Esophagus mucosa (tissue), 1 donor: ENCODE results near the gene PCYOX1L. TPM values are rescaled to one million over a fixed set of nuclear protein-coding genes. Genes with fewer than 3 reads are reported as not detected.

ENCODE experiments used
- ATAC-seq: fragments of 200-7000 bp; cut with Tn5 transposase; one replicate; pipeline ENCODE4 v1.9.1; 2020
- total RNA-seq: library from RNA; stranded (reverse); gene quantifications from one replicate; pipeline ENCODE4 v1.2.4, GENCODE V29; 2023
- donor health status: DM: yes; HTN: yes; CAD: no.

The PCYOX1L gene
- total RNA-seq, 1 donor from 2014 or later, result 6.5 TPM

- no peak for ATAC-seq
Observed at GRCh38 chr5:149370878-149371277, 13.0 kb downstream of the PCYOX1L start.

- peak; percentile 80 for ATAC-seq
Observed at GRCh38 chr5:149371296-149371962, 13.6 kb downstream of the PCYOX1L start.

- ATAC-seq, result no peak
Observed at GRCh38 chr5:149372076-149372795, 14.4 kb downstream of the PCYOX1L start.

GRCh38 chr5:149372932-149373331, 15.1 kb downstream of the PCYOX1L start:
- ATAC-seq, result no peak

- ATAC-seq, result no peak
Observed at GRCh38 chr5:149374303-149374702, 16.5 kb downstream of the PCYOX1L start.

GRCh38 chr5:149374801-149375200, 17.0 kb downstream of the PCYOX1L start:
- ATAC-seq, result no peak

- no peak for ATAC-seq
Observed at GRCh38 chr5:149375434-149375833, 17.6 kb downstream of the PCYOX1L start.

- no peak for ATAC-seq
Observed at GRCh38 chr5:149376104-149376503, 18.3 kb downstream of the PCYOX1L start.

GRCh38 chr5:149376711-149377447, 19.0 kb downstream of the PCYOX1L start:
- ATAC-seq, result no peak

- no peak for ATAC-seq
Observed at GRCh38 chr5:149378241-149378820, 20.5 kb downstream of the PCYOX1L start.

GRCh38 chr5:149379177-149379761, 21.4 kb downstream of the PCYOX1L start, which contains the start of gene IL17B:
Gene IL17B (minus strand): TSS chr5:149379292. CDS start chr5:149379225, 67 bp downstream.
- ATAC-seq, result no peak

- no peak for ATAC-seq
Observed at GRCh38 chr5:149379818-149380374, 22.1 kb downstream of the PCYOX1L start.

GRCh38 chr5:149380466-149381121, 22.7 kb downstream of the PCYOX1L start:
- ATAC-seq, result no peak

GRCh38 chr5:149381261-149381985, 23.6 kb downstream of the PCYOX1L start:
- no peak for ATAC-seq

GRCh38 chr5:149381986-149382338, 24.1 kb downstream of the PCYOX1L start:
- peak; percentile 79 for ATAC-seq

GRCh38 chr5:149382517-149383220, 24.8 kb downstream of the PCYOX1L start:
- ATAC-seq, result no peak

GRCh38 chr5:149383399-149383798, 25.6 kb downstream of the PCYOX1L start:
- no peak for ATAC-seq

GRCh38 chr5:149386166-149386565, 28.3 kb downstream of the PCYOX1L start:
- no peak for ATAC-seq

GRCh38 chr5:149387081-149387631, 29.3 kb downstream of the PCYOX1L start:
- no peak for ATAC-seq

- no peak for ATAC-seq
Observed at GRCh38 chr5:149387982-149388381, 30.1 kb downstream of the PCYOX1L start.
